HCT116 (cell line): ENCODE data around the gene TECPR1. TPM values are rescaled to one million over a fixed set of nuclear protein-coding genes. Genes with fewer than 3 reads are reported as not detected.

Experiments
- ATAC-seq: fragments of 200-7000 bp; cut with Tn5 transposase; 2 replicates; pipeline ENCODE4 v1.9.1; 2020; ENCODE audit warnings: mild to moderate bottlenecking, moderate library complexity
- BruUV-seq: library from RNA; stranded (reverse); fragments of 400-500 nt; replicated peaks from 2 replicates; lab custom pipeline; 2021; lab: Mats Ljungman, UMichigan
- CTCF ChIA-PET: fragments of 300-600 bp; sonication (Branson Sonifier 250); formaldehyde crosslinking; loops from one replicate; lab custom pipeline; 2021; ENCODE audit warnings: antibody characterized with exemption; lab: Charles Lee
- POLR2A ChIA-PET: fragments of 300-600, 350-600 bp; sonication (Branson Sonifier 250); formaldehyde crosslinking; loops from one replicate; lab custom pipeline; 2021; ENCODE audit warnings: antibody characterized with exemption; lab: Charles Lee
- RAD21 ChIA-PET, 2 experiments: fragments of 300-600 bp; sonication (Branson Sonifier 250); formaldehyde crosslinking; loops; one replicate each; lab custom pipeline; 2023; ENCODE audit warnings: low total read pairs in 2 of 2; ENCODE audit not compliant: uncharacterized antibody in 2 of 2, unreplicated experiment in 2 of 2, low non-redundant PET in 1 of 2; lab: Charles Lee
- DNase-seq: peaks from one replicate; pipeline ENCODE4 v3.0.0-alpha.2; 2010; ENCODE audit warnings: low read depth, low spot score
- H2AFZ ChIP-seq: fragments of 200-600 bp; shearing (Covaris generic), sonication (generic); 2 replicates; pipeline ENCODE4 v1.6.1; 2017; ENCODE audit warnings: low read depth, mixed run types, mixed read lengths, antibody characterized with exemption, low read length; ENCODE audit not compliant: poor library complexity, severe bottlenecking
- H3K27ac ChIP-seq: 2 replicates; pipeline ENCODE4 v1.5.1; 2012; ENCODE audit warnings: low read depth, low read length
- H3K27me3 ChIP-seq: fragments of 200-600 bp; sonication (generic); 2 replicates; pipeline ENCODE4 v1.6.1; 2016; ENCODE audit warnings: mixed run types, low read length, mixed read lengths; ENCODE audit not compliant: insufficient read depth
- H3K36me3 ChIP-seq, 2 experiments: fragments of 200-500 bp in 1 of 2; fragments of 200-600 bp in 1 of 2; sonication (Bioruptor generic) in 1 of 2; sonication (generic) in 1 of 2; 2 replicates each; pipeline versions ENCODE4 v1.5.1 to v1.6.1; 2014 to 2016; ENCODE audit warnings: low read length in 2 of 2, inconsistent platforms in 1 of 2, mixed read lengths in 1 of 2, mixed run types in 1 of 2; ENCODE audit not compliant: insufficient read depth in 2 of 2, control insufficient read depth in 1 of 2
- H3K4me1 ChIP-seq, 2 experiments: fragments of 200-600 bp in 1 of 2; sonication (generic) in 1 of 2; 2 replicates each; pipeline versions ENCODE4 v1.5.1 to v1.6.1; 2012 to 2017; ENCODE audit warnings: low read length in 2 of 2, inconsistent platforms in 1 of 2, mild to moderate bottlenecking in 1 of 2, mixed read lengths in 1 of 2, mixed run types in 1 of 2, moderate library complexity in 1 of 2; ENCODE audit not compliant: insufficient read depth in 2 of 2, control insufficient read depth in 1 of 2
- H3K4me2 ChIP-seq: fragments of 200-600 bp; sonication (generic); 2 replicates; pipeline ENCODE4 v1.6.1; 2017; ENCODE audit warnings: mixed run types, low read length, mixed read lengths
- H3K4me3 ChIP-seq, 2 experiments: fragments of 200-600 bp in 1 of 2; sonication (generic) in 1 of 2; replicated peaks in 1 of 2; 2 replicates each; pipeline ENCODE4 v1.5.1; 2011 to 2016; ENCODE audit warnings: low read length in 2 of 2, control low read depth in 1 of 2, low read depth in 1 of 2, mild to moderate bottlenecking in 1 of 2, mixed read lengths in 1 of 2, mixed run types in 1 of 2
- H3K79me2 ChIP-seq: fragments of 200-600 bp; sonication (generic); 2 replicates; pipeline ENCODE4 v1.6.1; 2017; ENCODE audit warnings: mild to moderate bottlenecking, mixed run types, low read length, moderate library complexity, mixed read lengths; ENCODE audit not compliant: insufficient read depth
- H3K9ac ChIP-seq: fragments of 200-600 bp; sonication (generic); 2 replicates; pipeline ENCODE4 v1.6.1; 2016; ENCODE audit warnings: low read length, mixed read lengths
- H3K9me2 ChIP-seq: fragments of 200-600 bp; sonication (generic), shearing (Covaris generic); 2 replicates; pipeline ENCODE4 v1.6.1; 2017; ENCODE audit warnings: mixed run types, mild to moderate bottlenecking, moderate library complexity; ENCODE audit not compliant: insufficient read depth
- H3K9me3 ChIP-seq, 2 experiments: fragments of 200-500 bp in 1 of 2; fragments of 200-600 bp in 1 of 2; sonication (Bioruptor generic) in 1 of 2; sonication (generic) in 1 of 2; 2 replicates each; pipeline ENCODE4 v1.6.1; 2014 to 2017; ENCODE audit warnings: low read length in 2 of 2, mixed read lengths in 2 of 2, inconsistent platforms in 1 of 2, low read depth in 1 of 2, mild to moderate bottlenecking in 1 of 2, mixed run types in 1 of 2, moderate library complexity in 1 of 2; ENCODE audit not compliant: control insufficient read depth in 1 of 2, insufficient read depth in 1 of 2
- H4K20me1 ChIP-seq: fragments of 200-600 bp; sonication (generic), shearing (Covaris generic); 2 replicates; pipeline ENCODE4 v1.6.1; 2017; ENCODE audit warnings: mixed run types, mild to moderate bottlenecking, moderate library complexity; ENCODE audit not compliant: insufficient read depth
- CTCF ChIP-seq, 3 experiments: fragments of 200-600 bp in 1 of 3; sonication (generic) in 1 of 3; IDR thresholded peaks in 2 of 3; conservative IDR thresholded peaks in 1 of 3; 2 replicates each; pipeline ENCODE4 v1.5.1; 2012 to 2017; ENCODE audit warnings: low read depth in 2 of 3, low read length in 2 of 3, antibody characterized with exemption in 1 of 3, borderline replicate concordance in 1 of 3, control low read depth in 1 of 3, mild to moderate bottlenecking in 1 of 3, mixed read lengths in 1 of 3, mixed run types in 1 of 3, moderate library complexity in 1 of 3; ENCODE audit not compliant: insufficient read depth in 1 of 3
- EGR1 ChIP-seq: IDR thresholded peaks from 2 replicates; pipeline ENCODE4 v1.6.1; 2012; ENCODE audit warnings: low read depth
- ELF1 ChIP-seq: IDR thresholded peaks from 2 replicates; pipeline ENCODE4 v1.6.1; 2012; ENCODE audit warnings: low read depth, borderline replicate concordance
- EZH2 ChIP-seq: fragments of 200-600 bp; sonication (generic); IDR thresholded peaks from 2 replicates; pipeline ENCODE4 v1.6.1; 2017; ENCODE audit warnings: antibody characterized with exemption, mixed run types
- EZH2phosphoT487 ChIP-seq: fragments of 200-600 bp; IDR thresholded peaks from 2 replicates; pipeline ENCODE4 v1.6.1; 2018; ENCODE audit warnings: antibody characterized with exemption, borderline replicate concordance
- FOSL1 ChIP-seq: IDR thresholded peaks from 2 replicates; pipeline ENCODE4 v1.6.1; 2012; ENCODE audit warnings: low read depth
- JUND ChIP-seq: IDR thresholded peaks from 2 replicates; pipeline ENCODE4 v1.6.1; 2012
- MAX ChIP-seq: IDR thresholded peaks from 2 replicates; pipeline ENCODE4 v1.6.1; 2012
- POLR2A ChIP-seq: IDR thresholded peaks from 2 replicates; pipeline ENCODE4 v1.7.0; 2011; ENCODE audit warnings: borderline replicate concordance; ENCODE audit not compliant: insufficient read depth, insufficient read length; ENCODE audit errors: extremely low read depth
- POLR2AphosphoS5 ChIP-seq: IDR thresholded peaks from 2 replicates; pipeline ENCODE4 v1.6.1; 2011; ENCODE audit warnings: mild to moderate bottlenecking, low read depth, low read length, moderate library complexity
- RAD21 ChIP-seq: IDR thresholded peaks from 2 replicates; pipeline ENCODE4 v1.6.1; 2012; ENCODE audit warnings: low read depth, mild to moderate bottlenecking
- REST ChIP-seq: IDR thresholded peaks from 2 replicates; pipeline ENCODE4 v1.6.1; 2012; ENCODE audit warnings: low read depth
- SIN3A ChIP-seq: IDR thresholded peaks from 2 replicates; pipeline ENCODE4 v1.6.1; 2012; ENCODE audit warnings: low read depth
- SRF ChIP-seq: IDR thresholded peaks from 2 replicates; pipeline ENCODE4 v1.6.1; 2012; ENCODE audit warnings: low read depth
- TCF7L2 ChIP-seq: IDR thresholded peaks from 2 replicates; pipeline ENCODE4 v1.7.0; 2011; ENCODE audit warnings: borderline replicate concordance, inconsistent platforms; ENCODE audit not compliant: insufficient read depth, insufficient read length; ENCODE audit errors: extremely low read depth
- YY1 ChIP-seq: IDR thresholded peaks from 2 replicates; pipeline ENCODE4 v1.6.1; 2011; ENCODE audit warnings: low read length, low read depth, moderate library complexity, mild to moderate bottlenecking; ENCODE audit not compliant: insufficient replicate concordance; ENCODE audit errors: extremely low read depth
- ZBTB33 ChIP-seq: IDR thresholded peaks from 2 replicates; pipeline ENCODE4 v1.6.1; 2011; ENCODE audit warnings: mild to moderate bottlenecking, low read length, moderate library complexity; ENCODE audit not compliant: insufficient replicate concordance; ENCODE audit errors: extremely low read depth
- intact Hi-C: fragments of 100-400 bp; cut with micrococcal nuclease; formaldehyde crosslinking; loops from 2 replicates; pipeline ENCODE4 v1.10.0; 2022
- total RNA-seq: library from RNA; stranded (reverse); gene quantifications from one replicate; pipeline ENCODE4 v1.2.1, GENCODE V29; 2021; ENCODE audit not compliant: unreplicated experiment

TECPR1 gene
- total RNA-seq, 1 experiment from 2014 or later, result 19.9 TPM

GRCh38 chr7:98189559-98189958 is 62.5 kb downstream of the TECPR1 start (continued):
- TF ChIP-seq SIN3A, result no peak
- no peak for TF ChIP-seq ZBTB33
- no peak for TF ChIP-seq RAD21
- no peak for TF ChIP-seq YY1

- Histone ChIP-seq H3K9me3 (no peaks in the 10 kb centered on the region), H2AFZ (no peak overlapping the region), H3K79me2 (no peaks in the 10 kb centered on the region), H3K36me3 (no peaks in the 10 kb centered on the region), H4K20me1 (peaks cover 4% of the 10 kb centered on the region; the same call in 1 of the 2 replicates), H3K27me3 (no peaks in the 10 kb centered on the region), H3K4me3 (no peak overlapping the region), H3K27ac (no peak overlapping the region), H3K4me2 (no peak overlapping the region), H3K9me2 (no peaks in the 10 kb centered on the region), H3K4me1 (no peaks in the 10 kb centered on the region), H3K9ac (no peak overlapping the region)
- ChIA-PET CTCF (no interaction called here), POLR2A (no interaction called here), RAD21 (no interaction called here)
- ATAC-seq (no peak), DNase-seq (no peak)
- intact Hi-C loops, result no loop called here
- no TSS peak for BruUV-seq
- TF ChIP-seq EZH2phosphoT487 (no peak), MAX (no peak), POLR2AphosphoS5 (no peak), TCF7L2 (no peak), FOSL1 (no peak), CTCF (IDR thresholded peaks at IDR 0.05 in 2 of 3, conservative IDR thresholded peaks at IDR 0.05 in 1 of 3; ENCODE audit: borderline replicate concordance in 1 of 3, insufficient read depth in 1 of 3, low read depth in 2 of 3, low read length in 2 of 3) (no peak), REST (no peak), SRF (no peak), ELF1 (no peak), EGR1 (no peak), SIN3A (no peak), POLR2A (no peak), EZH2 (no peak), JUND (no peak)
Observed at GRCh38 chr7:98187138-98187502, 64.9 kb downstream of the TECPR1 start.
